DOHH2 (cell line): ENCODE data around the gene TMTC3.

Source experiments
- H3F3A ChIP-seq: fragments of 200-600 bp; sonication (generic), shearing (Covaris generic); 2 replicates; pipeline ENCODE4 v1.6.0; 2016; ENCODE audit warnings: antibody characterized with exemption, mild to moderate bottlenecking; ENCODE audit not compliant: control insufficient read depth, insufficient read depth
- H3K27ac ChIP-seq: fragments of 200-600 bp; sonication (generic); 2 replicates; pipeline ENCODE4 v1.5.1; 2014; ENCODE audit warnings: low read depth, mild to moderate bottlenecking, low read length, moderate library complexity
- H3K27me3 ChIP-seq: fragments of 200-600 bp; sonication (generic); 2 replicates; pipeline ENCODE4 v1.6.1; 2014; ENCODE audit warnings: mild to moderate bottlenecking, low read length, mixed read lengths; ENCODE audit not compliant: control insufficient read depth
- H3K36me3 ChIP-seq: fragments of 200-600 bp; sonication (generic); 2 replicates; pipeline ENCODE4 v1.6.1; 2014; ENCODE audit warnings: mild to moderate bottlenecking, low read length, moderate library complexity, mixed read lengths; ENCODE audit not compliant: control insufficient read depth
- H3K4me1 ChIP-seq: fragments of 200-600 bp; sonication (generic); 2 replicates; pipeline ENCODE4 v1.6.1; 2014; ENCODE audit warnings: mild to moderate bottlenecking, low read length, mixed read lengths; ENCODE audit not compliant: control insufficient read depth
- H3K4me2 ChIP-seq: fragments of 200-600 bp; sonication (generic); 2 replicates; pipeline ENCODE4 v1.6.0; 2014; ENCODE audit warnings: mild to moderate bottlenecking, low read length, moderate library complexity
- H3K4me3 ChIP-seq: fragments of 200-600 bp; sonication (generic); 2 replicates; pipeline ENCODE4 v1.5.1; 2014; ENCODE audit warnings: mild to moderate bottlenecking, low read length, mixed read lengths
- H3K79me2 ChIP-seq: fragments of 200-600 bp; sonication (generic); 2 replicates; pipeline ENCODE4 v1.6.1; 2014; ENCODE audit warnings: mild to moderate bottlenecking, low read length, mixed read lengths; ENCODE audit not compliant: control insufficient read depth
- H3K9me2 ChIP-seq: fragments of 200-600 bp; sonication (generic); replicated peaks from 2 replicates; pipeline ENCODE4 v1.6.1; 2014; ENCODE audit warnings: mild to moderate bottlenecking, low read length, mixed read lengths; ENCODE audit not compliant: control insufficient read depth
- H3K9me3 ChIP-seq: fragments of 200-600 bp; sonication (generic); 2 replicates; pipeline ENCODE4 v1.6.1; 2014; ENCODE audit warnings: antibody characterized with exemption, low read length, mixed read lengths; ENCODE audit not compliant: control insufficient read depth, insufficient read depth
- H4K20me1 ChIP-seq: fragments of 200-600 bp; sonication (generic); 2 replicates; pipeline ENCODE4 v1.6.0; 2014; ENCODE audit warnings: low read depth, mild to moderate bottlenecking, antibody characterized with exemption, low read length, moderate library complexity; ENCODE audit not compliant: control insufficient read depth, insufficient read depth
- EZH2phosphoT487 ChIP-seq: fragments of 200-600 bp; sonication (generic); IDR thresholded peaks from 2 replicates; pipeline ENCODE4 v1.6.1; 2017; ENCODE audit warnings: borderline replicate concordance, mild to moderate bottlenecking, antibody characterized with exemption, low read length, moderate library complexity, mixed read lengths
- TF ChIP-seq, protein P1 (sequence below): fragments of 200-600 bp; sonication (generic); IDR thresholded peaks from one replicate; pipeline ENCODE4 v1.5.1; 2014; ENCODE audit warnings: antibody characterized with exemption, mild to moderate bottlenecking, low read depth, low read length; ENCODE audit not compliant: poor library complexity, severe bottlenecking

Gene TMTC3

DNA sequence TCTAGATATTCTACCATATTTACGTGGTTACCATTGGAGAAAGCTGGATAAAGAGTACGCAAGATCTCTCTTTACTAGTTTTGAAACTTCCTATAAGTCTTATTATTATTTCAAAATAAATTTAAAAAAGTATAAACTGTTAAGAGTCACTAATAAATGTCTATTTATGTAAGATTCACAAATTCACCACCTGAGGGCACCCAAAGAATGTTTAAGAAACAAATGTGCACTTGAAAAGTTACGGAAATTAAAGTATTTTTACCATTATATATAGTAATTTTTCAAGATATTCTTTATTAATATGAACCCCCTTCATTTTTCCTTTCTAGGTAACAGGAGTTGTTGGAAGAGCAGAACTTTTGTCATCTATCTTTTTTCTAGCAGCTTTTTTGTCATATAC lies 11.9 kb downstream of the TMTC3 start:
- no peaks in the 10 kb centered on the region; the same call in none of the 2 replicates for H3K79me2 ChIP-seq

DNA sequence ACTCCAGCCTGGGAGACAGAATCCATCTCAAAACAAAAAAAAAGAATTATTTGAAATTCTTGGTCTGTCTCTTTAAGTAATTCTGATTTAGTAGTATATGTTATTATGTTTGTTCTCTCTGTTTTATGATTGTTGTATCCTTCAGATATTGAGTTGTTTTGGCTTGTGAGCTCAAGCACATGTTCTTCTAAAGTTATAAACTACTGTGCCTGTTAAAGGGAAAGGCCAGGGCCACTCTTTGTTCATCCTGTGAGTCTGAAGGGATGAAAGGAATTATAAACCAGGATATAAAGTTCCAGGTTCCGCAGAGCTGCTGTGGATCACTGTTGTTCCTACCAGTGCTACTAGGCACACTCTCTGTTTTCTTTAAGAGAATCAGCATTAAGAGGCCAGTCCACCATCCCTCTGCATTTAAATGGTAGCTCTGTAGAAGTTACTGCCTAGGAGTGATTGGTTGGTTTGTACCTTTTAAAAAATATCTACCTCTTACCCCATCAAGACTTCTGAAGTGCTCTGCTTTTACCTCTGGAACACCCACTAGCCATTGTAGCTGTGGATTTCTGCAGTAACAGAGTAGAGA lies 14.1 kb downstream of the TMTC3 start:
- Histone ChIP-seq H3K36me3 (peaks cover 4% of the 10 kb centered on the region; the same call in 1 of the 2 replicates), H3K79me2 (no peaks in the 10 kb centered on the region; the same call in none of the 2 replicates), H3K4me1 (no peaks in the 10 kb centered on the region), H3K27ac (no peak overlapping the region), H3K27me3 (no peaks in the 10 kb centered on the region), H3F3A (no peaks in the 10 kb centered on the region), H4K20me1 (no peaks in the 10 kb centered on the region), H3K9me2 (no peaks in the 10 kb centered on the region), H3K4me2 (no peak overlapping the region), H3K4me3 (no peak overlapping the region), H3K9me3 (no peaks in the 10 kb centered on the region)
- TF ChIP-seq EZH2phosphoT487: no peak
- TF ChIP-seq, protein P1, sequence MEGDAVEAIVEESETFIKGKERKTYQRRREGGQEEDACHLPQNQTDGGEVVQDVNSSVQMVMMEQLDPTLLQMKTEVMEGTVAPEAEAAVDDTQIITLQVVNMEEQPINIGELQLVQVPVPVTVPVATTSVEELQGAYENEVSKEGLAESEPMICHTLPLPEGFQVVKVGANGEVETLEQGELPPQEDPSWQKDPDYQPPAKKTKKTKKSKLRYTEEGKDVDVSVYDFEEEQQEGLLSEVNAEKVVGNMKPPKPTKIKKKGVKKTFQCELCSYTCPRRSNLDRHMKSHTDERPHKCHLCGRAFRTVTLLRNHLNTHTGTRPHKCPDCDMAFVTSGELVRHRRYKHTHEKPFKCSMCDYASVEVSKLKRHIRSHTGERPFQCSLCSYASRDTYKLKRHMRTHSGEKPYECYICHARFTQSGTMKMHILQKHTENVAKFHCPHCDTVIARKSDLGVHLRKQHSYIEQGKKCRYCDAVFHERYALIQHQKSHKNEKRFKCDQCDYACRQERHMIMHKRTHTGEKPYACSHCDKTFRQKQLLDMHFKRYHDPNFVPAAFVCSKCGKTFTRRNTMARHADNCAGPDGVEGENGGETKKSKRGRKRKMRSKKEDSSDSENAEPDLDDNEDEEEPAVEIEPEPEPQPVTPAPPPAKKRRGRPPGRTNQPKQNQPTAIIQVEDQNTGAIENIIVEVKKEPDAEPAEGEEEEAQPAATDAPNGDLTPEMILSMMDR: no peak

More for the DNA sequence above, 11.9 kb downstream of the TMTC3 start:
- peaks cover 7% of the 10 kb centered on the region for H3K36me3 ChIP-seq
- H3K4me3 ChIP-seq: no peak overlapping the region
- no peaks in the 10 kb centered on the region for H3K9me2 ChIP-seq
- H3K27ac ChIP-seq: no peak overlapping the region
- no peaks in the 10 kb centered on the region for H3K4me1 ChIP-seq
- H3K27me3 ChIP-seq: no peaks in the 10 kb centered on the region
- no peak overlapping the region for H3K4me2 ChIP-seq
- no peaks in the 10 kb centered on the region for H3K9me3 ChIP-seq
- no peaks in the 10 kb centered on the region for H3F3A ChIP-seq
- H4K20me1 ChIP-seq: no peaks in the 10 kb centered on the region
- TF ChIP-seq, protein P1: no peak
- TF ChIP-seq EZH2phosphoT487: no peak

DNA sequence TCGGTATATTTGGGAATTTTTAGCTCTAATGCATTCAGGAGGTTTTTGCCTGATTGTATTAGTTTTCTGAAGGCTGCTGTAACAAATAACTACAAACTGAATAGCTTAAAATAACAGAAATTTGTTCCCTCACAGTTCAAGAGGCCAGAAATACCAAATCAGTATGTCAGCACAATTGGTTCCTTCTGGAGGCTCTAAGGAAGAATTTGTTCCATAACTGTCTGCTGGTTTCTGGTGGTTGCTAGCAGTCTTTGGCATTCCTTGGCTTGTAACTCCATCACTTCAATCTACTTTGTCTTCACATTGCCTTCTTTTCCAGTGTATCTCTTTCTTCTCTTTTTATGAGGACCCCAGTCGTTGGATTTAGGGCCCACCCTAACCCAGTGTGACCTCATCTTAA lies 21.3 kb downstream of the TMTC3 start:
- peaks cover 27% of the 10 kb centered on the region for H3K36me3 ChIP-seq
- no peaks in the 10 kb centered on the region for H4K20me1 ChIP-seq
- H3K4me3 ChIP-seq: no peak overlapping the region
- no peaks in the 10 kb centered on the region for H3F3A ChIP-seq
- H3K4me2 ChIP-seq: no peak overlapping the region
- no peaks in the 10 kb centered on the region for H3K27me3 ChIP-seq
- no peak for TF ChIP-seq EZH2phosphoT487
- TF ChIP-seq, protein P1: no peak
- H3K4me1 ChIP-seq: no peaks in the 10 kb centered on the region
- H3K9me3 ChIP-seq: no peaks in the 10 kb centered on the region
- no peaks in the 10 kb centered on the region for H3K79me2 ChIP-seq
- no peak overlapping the region for H3K27ac ChIP-seq
- H3K9me2 ChIP-seq: no peaks in the 10 kb centered on the region
